NCI-H1105 treated with DMSO at 0.1 percent for 48 hours (cell line): ENCODE measurements around the gene COBLL1.
"Not testable (repeated sequence)": the region's sequence is repeated elsewhere in the genome, so short reads cannot be mapped to it uniquely, and the experiment has no call there.

Experiments
- DNase-seq: peaks from one replicate; lab custom pipeline; 2025; lab: John Stamatoyannopoulos, UW

The COBLL1 gene

GRCh38 chr2:164786787-164787186 is 54.8 kb downstream of the COBLL1 start:
- DNase-seq = no peak

DNA sequence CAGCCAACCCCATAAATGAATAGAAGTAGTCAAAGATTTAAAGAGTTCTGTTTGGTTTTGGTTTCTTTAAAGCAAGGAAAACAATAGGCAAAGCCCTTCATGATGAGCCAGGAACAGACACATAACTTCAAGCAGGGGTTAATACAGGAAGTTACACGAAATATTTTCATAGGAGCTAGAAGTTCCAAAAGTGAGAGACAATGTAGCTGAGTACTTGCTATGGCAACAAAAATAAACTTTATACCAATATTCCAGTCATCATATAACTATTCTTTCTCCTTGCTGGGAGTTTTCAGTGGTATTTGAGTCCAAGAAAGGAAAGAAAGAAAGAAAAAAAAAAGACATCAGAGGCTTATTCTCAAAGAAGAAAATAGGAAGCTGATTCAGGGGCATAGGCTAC is 56.2 kb downstream of the COBLL1 start:
- no peak for DNase-seq

GRCh38 chr2:164784376-164784775 is 57.2 kb downstream of the COBLL1 start:
- DNase-seq = no peak

DNA sequence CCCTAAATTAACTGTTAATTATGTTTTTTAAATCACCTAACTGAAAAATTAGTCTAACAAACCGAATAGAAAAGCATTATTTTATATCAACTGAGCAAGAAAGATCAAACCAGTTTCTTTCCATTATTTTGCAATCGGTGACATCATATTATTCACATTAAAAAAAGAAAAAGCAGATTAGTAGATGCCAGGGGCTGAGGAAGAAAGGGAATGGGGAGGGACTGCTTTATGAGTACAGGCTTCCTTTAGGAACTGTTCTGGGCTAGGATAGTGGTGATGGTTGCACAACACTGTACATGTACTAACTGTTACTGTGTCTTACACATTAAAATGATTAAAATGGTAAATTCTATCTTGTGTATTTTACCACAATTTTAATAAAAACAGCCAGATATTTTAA is 59.3 kb downstream of the COBLL1 start:
- DNase-seq = no peak

GRCh38 chr2:164781394-164781793 is 60.2 kb downstream of the COBLL1 start:
- no peak for DNase-seq

DNA sequence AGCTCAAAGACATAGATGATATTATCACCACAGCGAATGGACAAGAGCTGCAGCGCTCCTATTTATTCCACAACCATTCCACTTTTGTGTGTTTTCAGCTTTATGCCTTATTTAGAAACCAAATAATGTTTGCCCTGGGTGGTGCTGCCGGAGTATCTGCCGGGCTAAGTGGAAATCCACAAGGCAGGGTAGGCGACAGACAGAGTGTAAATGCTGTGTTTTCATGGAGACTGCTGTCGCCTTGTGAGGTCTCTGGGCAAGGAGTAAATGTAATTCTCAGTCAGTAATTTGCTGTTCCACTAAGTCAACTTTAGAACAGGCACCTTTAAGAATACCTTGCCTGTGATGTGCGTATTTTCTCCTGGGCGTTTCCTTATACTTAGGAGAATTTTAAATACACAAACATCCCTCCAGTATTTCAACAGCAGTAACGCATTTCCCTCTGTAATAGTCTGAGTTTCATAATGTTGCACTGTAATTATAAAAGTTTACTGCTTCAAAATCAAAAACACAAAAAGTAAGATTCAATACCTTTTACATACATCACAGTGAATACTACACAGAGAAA is 60.9 kb downstream of the COBLL1 start:
- DNase-seq = no peak

- DNase-seq = no peak
These were observed 62.1 kb downstream of the COBLL1 start for GRCh38 chr2:164779383-164780057.

DNA sequence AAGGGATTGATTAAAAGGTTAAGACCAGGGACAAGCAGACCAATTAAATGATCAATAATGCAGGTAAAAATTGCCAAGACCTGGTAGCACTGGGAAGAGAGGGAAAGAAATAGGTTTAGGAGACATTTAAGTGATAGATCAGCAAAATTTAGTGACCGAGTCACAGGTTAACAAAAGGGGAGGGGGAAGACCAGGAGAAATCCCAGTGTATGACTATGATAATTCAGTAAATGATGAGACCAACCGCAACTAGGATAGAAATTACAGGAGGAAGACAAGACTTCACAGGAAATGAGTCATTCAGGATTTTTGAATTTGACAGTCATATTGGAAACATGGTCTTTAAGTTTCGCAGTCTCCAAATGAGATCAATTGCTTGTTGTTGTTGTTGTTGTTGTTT is 62.9 kb downstream of the COBLL1 start:
- DNase-seq = no peak

GRCh38 chr2:164777847-164778461 is 63.7 kb downstream of the COBLL1 start:
- no peak for DNase-seq

DNA sequence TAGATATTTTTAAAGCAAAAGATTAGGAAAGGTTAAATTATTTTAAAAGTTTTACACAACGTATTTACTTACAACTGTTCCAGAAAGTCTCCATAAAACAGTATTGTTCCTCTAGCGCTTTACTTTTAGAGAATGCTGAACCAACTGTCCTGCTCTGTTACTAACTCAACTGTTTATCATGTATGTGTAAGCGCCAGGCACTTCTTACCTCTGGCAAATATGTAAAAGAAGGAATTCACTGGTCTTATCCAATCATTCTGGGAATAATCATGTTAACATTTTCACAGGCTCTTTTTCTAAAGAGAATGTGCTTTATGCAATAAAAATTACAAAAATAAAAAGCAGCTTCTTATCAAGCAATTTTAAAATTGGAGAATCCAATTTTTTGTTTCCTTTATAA is 68.0 kb downstream of the COBLL1 start:
- no peak for DNase-seq

DNA sequence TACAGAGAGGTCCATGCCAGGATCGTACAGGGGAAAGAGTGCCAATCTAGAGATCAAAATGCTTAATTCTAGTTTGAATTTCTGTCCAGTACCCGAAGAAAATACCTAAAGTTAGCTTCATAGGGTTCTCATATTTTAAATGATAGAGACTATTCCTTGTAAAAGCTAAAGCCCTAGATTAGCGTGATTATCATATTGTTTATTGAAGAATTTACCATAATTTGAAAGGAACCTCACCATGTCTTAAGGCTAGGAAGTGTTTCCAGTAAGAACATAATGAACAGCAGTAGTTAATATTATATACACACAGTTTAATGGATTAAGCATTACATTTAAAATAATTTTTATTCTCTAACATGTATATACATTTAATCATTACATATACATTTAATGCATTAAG is 68.5 kb downstream of the COBLL1 start:
- DNase-seq = no peak

DNA sequence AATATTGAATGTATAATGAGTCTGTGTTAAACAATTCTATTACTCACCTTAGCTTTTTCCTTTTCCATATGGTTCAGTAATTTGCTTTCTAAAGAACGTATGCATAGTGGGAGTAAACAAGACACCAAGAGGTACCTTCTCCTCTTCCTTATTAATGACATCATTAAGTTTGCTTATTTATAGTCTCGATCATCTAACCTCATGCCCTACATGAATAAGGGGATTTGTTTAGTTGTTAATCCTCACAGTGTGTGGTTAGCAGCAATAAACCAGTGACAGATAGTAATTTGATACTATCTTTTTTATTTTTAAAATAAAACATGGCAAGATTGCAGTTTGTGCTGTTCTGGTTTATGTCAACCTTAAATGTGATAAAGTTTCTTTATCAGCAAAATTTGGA is 69.7 kb downstream of the COBLL1 start:
- DNase-seq = no peak

GRCh38 chr2:164770421-164770916 is 71.2 kb downstream of the COBLL1 start:
- DNase-seq = no peak

DNA sequence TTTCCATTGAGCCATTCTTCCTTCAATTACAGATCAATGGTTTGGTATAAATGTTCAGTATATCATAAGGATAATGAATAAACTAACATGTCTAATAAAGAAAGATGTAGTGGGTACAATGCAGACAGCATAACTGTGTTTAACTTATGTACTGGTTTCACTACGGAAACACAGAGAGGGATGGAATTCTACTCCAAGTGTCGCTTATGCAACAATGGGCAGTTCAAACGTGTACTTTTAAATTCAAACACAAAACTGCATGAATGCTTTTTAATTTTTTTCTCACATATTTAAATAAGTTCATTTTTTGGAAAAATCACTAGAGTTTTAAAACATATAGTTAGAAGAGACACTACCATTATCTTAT is 74.7 kb downstream of the COBLL1 start:
- no peak for DNase-seq

- no peak for DNase-seq
These were observed 75.2 kb downstream of the COBLL1 start for GRCh38 chr2:164766216-164766953.

DNA sequence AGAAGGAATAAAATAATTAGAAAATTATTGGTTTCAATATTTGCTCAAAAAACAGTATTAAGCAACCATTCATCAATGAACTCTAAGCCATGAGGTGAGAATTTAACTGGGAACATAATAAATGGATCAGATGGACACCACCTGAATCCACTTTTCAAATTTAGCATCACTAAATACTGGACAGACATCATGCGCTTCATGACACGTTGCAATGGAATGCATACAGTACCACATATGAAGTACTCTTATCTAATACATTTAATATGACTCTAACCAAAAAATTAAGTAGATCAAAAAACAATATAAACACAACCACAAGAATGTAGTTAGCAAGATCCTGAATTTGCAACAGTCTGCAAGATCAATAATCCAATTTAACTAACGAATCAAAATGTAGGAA is 76.6 kb downstream of the COBLL1 start:
- DNase-seq = no peak

- no peak for DNase-seq
These were observed 77.1 kb downstream of the COBLL1 start for GRCh38 chr2:164764474-164764873.

GRCh38 chr2:164763431-164763830 is 78.2 kb downstream of the COBLL1 start:
- no peak for DNase-seq

DNA sequence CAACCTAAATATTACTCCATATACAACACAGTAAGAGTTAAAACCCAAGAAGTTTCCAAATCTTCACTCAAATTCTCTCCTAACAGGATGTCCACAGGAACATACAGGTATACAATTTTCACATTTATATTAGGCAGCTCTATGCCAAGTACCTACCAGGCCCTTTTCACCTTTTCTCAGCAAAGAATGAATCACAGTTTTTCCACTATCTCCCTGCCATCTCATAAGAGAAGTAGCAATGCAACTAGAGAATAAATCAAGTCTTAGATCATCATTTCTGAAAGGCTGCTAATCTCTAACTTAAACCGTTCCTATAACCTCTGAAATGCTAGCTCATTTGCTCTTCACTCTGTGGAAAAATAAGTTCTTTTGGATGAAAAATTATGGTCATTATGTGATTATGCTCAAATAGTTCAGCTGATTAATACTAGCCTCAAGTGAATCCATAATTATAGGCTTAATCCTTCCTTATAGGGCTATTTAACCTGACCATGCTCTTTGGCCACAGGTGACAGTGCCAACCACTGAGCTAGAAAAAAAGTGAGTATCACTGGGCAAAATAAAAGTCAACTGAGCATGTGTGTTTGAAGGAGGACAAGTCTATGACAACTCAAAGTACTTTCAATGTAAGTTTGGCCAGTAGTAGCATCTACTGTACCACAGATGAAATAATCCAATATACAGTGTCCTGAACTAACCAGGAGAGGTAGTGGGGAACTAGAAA is 79.7 kb downstream of the COBLL1 start:
- DNase-seq = no peak

GRCh38 chr2:164761201-164761600 is 80.4 kb downstream of the COBLL1 start:
- not testable (repeated sequence) for DNase-seq

DNA sequence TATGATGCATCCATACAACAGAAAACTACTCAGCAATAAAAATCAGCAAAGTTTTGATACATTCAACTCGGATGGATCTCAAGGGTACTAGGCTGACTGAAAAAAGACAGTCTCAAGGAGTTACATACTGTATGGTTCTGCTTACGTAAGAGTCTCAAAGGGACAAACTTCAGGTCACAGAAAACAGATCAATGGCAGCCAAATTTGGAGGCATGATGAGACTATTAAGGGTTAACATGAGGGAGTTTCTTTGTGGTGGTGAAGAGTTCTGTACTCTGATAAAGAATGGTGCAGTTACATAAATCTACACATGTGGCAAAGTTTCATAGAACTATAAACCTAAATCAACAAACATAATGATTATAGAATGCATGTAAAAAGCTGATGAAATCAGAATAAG is 81.4 kb downstream of the COBLL1 start:
- DNase-seq = no peak
